Femur (tissue), 1 donor: ENCODE results near the gene AP1S3.
"Not testable (repeated sequence)": the region's sequence is repeated elsewhere in the genome, so short reads cannot be mapped to it uniquely, and the experiment has no call there.

Source experiments
- DNase-seq: peaks from one replicate; pipeline ENCODE4 v3.0.0-alpha.2; 2017

The AP1S3 gene

DNA sequence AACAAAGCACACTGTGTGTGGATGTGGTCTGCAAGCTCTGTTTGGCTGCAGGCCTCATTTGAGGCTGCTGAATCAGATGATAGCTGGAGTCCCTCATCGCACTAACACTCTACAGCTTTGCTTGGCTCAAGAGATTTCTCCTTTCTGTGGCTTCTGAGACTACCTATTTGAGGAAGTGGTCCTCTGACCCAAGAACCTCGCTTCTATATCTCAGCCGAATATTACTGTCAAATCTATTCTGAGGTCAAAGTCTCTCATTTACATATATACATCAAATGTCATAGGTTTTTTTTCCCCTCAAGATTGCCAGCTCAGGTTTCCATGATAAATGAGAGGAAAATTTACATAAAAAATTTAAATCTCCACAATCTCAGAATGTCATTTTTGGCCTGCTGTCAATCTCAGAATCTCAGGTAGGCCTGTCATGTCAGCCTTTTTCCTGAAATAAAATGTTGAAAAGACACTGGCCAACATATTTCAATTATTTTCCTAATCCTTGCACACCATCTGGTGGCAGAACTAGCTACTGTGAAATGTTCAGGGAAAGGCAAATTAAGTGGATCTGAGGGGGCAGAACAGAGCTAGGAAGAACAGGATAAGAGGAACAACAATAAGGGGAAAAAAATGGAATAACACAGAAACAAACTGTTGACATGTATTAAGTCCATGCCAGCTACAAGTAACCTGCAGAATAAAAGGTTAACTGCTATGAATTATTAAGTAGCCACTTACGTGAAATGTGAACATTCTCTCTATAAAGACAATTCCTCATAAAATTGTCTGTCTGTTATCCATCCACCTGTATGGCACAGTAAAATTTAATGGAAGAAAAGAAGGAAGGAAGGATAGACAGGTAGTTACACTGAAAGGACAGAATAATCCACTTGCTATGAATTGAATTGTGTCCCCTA, 39.3 kb downstream of the AP1S3 start:
- DNase-seq: no peak

DNA sequence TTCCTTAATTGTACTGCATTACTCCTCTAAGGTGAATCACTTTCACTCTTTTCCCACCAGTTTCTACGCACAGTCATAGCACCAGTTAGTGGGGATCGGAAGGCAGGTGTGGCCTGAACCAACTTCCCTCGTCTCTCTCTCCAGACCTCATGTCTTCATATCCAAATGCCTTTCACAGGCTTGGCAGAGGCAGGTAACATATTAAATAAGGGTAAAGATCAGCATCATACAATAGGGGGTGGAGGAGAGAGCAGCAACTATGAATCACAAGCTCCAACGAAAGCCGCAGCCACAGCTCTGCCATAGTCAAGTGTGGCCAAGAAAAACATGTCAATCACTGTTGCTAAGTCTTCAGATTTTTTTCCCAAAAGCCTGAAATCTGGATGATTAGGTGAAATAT, 40.3 kb downstream of the AP1S3 start:
- no peak for DNase-seq

DNA sequence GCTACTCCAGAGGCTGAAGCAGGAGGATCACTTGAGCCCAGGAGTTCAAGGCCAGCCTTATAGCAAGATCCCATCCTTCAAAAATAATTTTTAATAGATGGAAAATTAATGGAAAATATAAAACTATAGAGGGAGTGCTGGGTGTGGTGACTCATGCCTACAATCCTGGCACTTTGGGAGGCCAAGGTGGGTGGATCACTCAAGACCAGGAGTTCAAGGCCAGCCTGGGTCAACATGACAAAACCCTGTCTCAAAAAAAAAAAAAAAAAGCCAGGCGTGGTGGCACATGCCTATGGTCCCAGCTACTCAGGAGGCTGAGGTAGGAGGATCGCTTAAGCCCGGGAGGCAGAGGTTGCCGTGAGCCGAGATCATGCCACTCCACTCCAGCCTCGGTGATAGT, 48.0 kb downstream of the AP1S3 start:
- no peak for DNase-seq

DNA sequence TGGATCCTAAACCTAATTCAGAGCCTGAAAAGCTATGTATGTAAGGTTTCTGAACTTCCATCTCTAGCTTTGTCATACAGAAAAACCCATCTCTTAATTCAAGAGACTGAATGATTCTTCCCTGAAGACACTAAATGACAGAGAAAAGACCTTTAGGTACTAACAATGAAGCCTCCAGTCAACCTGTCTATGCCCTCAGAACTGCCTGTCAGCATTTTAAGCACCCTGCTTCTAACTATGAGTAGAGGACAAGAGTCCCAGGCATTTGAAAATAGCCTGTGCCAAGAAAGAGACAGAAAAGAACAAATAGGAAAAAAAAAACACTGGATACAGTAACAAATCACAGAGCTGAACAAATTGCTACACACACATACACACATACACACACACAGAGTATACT, 48.6 kb downstream of the AP1S3 start:
- no peak for DNase-seq

DNA sequence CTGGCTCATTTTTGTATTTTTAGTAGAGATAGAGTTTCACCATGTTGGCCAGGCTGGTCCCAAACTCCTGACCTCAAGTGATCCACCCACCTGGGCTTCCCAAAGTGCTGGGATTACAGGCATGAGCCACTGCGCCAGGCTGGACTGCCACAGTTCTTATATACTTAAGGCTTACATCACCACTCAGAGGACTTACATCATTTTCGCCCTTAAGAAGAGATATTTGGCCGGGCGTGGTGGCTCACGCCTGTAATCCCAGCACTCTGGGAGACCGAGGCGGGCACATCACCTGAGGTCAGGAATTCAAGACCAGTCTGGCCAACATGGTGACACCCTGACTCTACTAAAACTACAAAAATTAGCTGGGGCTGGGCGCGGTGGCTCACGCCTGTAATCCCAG, 49.3 kb downstream of the AP1S3 start:
- not testable (repeated sequence) for DNase-seq

DNA sequence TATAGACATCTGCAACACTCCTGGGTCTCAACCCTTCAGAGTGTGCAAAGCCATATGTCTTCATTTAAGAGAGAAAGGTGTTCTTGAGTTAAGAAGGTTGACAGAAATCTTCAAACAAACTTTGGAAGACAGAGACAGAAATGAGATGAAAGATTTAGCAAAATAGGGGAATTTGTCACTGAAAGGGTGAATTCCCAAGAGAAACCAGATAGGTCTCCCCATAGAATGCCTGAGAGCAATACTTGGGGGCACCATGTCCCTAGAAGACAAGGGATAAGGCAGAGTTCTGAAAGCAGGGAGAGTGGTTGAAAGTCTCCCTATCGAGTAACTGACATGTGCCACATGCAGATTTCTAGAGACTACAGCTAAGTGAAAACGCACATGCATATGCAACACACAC, 50.0 kb downstream of the AP1S3 start:
- no peak for DNase-seq

DNA sequence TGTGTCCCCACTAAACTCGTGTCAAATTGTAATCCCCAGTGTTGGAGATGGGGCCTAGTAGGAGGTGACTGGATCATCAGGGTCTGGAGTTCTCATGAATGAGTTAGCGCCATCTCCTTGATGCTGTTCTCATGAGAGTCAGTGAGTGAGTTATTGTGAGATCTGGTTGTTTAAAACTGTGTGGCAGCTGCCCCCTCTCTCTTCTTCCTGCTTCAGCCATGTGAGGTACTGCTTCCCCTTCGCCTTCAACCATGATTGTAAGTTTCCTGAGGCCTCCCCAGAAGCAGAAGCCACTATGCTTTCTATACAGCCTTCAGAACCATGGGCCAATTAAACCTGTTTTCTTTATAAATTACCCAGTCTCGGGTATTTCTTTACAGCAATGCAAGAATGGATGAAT, 50.4 kb downstream of the AP1S3 start:
- DNase-seq: no peak

DNA sequence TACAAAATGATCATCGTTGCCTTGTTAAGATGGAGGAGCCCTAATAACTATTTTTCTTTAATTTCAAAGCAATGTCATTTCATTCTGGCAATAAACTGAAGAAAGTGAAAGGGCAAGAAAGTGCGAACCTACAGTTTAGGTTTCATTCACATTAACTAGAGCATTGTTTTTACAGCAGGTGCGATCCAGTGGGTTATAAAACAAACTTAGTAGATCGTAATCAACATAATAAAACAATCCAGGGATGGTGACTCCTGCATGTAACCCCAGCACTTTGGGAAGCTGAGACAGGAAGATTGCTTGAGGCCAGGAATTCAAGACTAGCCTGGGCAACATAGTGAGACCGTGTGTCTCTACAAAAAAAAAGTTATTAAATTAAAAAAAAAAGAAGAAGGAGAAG, 51.1 kb downstream of the AP1S3 start:
- no peak for DNase-seq

DNA sequence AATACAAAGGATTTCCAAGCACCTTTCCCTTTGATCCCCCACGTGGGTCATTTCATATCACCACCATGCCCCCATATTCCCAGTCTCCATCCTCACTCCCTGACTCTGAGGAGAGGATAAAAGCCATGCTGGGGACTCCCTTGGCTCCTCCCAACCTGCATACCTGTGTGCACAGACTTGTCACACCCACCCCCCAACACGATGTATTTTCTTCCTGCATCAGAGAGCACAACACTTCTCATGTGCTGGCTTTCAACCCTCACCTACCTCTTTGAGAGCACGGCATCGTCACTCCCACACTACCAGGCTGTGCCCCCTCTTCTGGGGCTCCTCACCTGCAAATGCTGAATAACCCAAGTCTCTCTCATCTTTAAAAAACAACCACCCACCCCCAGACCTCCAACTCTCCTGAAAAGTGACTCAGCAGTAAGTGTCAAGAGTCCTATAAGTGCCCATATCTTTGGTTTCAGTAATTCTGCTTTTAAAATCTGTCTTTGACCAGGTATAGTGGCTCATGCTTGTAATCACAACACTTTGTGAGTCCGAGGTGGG, 53.1 kb downstream of the AP1S3 start:
- DNase-seq: no peak

DNA sequence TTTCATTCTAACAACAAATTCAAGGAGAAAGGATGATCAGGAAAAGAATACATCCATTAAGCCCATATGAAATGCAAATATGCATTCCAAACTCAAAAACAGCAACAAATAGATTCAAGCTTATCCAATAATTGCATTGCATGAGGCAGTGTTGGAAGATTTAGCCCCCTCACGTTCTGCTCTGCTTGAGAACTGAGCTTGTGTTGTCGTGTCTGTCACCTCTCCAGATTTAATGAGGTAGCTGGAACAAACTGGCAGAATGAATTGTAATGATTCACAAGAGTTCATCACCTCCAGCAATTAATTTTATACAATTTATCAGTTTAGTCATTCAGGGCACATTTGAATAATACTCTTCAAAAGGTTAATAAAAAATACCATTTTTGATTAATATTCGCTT, 54.8 kb downstream of the AP1S3 start:
- DNase-seq: no peak

DNA sequence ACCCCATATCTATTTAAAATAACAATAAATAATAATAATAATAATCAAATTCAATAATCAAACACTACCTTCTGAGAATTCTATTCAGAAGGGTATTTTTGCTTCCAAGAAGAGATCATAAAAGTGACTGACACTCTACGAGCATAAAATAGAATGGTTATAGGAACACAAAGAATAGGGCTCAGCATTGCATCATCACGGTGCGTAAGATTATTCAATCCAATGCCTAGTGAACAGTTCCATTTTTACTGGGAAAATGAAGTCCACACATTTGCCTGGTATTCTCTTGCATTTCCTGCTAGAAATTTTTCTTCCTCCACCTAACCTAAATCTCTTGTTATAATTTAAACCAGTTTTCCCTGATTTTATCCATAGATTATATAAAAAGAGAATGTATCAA, 55.8 kb downstream of the AP1S3 start:
- DNase-seq: no peak

DNA sequence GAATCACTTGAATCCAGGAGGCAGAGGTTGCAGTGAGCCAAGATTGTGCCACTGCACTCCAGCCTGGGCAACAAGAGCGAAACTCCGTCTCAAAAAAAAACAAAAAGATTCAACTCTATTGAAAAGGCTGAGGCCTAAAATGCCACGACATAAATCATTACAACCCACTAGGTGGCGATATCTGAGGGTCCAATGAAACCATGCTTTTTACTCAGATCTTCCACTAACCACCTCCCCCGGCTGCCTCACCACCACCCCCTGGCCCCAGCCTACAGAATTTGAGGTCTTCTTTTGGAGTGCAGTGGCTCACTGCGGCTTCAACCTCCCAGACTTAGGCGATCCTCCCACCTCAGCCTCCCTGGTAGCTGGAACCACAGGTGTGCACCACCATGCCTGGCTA, 57.5 kb downstream of the AP1S3 start:
- no peak for DNase-seq

DNA sequence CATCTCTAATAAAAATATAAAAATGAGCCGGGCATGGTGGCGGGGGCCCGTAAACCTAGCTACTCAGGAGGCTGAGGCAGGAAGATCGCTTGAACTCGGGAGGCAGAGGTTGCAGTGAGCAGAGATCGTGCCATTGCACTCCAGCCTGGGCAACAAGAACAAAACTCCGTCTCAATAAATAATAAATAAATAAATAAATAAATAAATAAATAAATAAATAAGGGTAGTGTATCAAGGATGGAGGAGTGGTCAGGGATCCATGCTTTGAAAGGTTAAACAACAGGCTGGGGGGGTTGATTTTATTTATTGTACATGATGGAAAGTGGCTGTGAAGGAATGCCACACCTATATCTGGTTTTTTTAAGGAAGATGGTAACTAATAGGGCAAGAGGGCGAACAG, 63.2 kb downstream of the AP1S3 start:
- DNase-seq: no peak

DNA sequence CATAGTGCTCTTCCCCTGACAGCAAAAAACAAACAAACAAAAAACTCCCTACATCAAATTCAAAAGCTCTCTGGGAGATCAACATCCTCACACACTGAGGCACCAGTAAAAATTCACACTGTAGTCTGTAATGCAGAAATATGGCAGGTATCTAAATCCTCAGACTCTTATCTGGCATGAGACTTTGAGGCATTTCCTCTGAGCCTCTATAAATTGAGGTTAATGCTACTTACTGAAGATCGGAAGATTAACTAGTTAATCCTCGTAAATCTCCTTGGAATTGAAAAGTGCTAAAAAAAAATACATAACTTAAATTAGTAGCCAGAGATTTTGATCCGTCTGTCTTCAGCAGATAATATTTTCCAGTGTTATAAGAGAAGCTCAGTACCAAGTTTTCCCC, 65.0 kb downstream of the AP1S3 start:
- no peak for DNase-seq

DNA sequence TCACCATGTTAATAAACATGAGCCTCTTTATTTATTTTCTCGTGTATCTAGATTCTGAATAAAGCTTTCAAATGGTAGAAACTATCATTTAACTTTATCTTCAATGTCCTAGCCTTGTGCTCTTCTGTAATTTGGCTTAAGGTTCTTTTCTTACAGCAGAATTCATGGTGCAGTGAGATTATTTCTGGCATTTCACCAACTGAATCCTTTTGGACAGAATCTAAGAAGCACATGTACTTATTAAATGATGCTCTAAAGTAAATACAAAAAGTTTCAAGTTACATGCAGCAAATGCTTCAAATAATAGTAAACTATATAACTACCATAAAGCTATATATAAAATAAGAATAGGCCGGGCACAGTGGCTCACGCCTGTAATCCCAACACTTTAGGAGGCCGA, 65.9 kb downstream of the AP1S3 start:
- DNase-seq: no peak

DNA sequence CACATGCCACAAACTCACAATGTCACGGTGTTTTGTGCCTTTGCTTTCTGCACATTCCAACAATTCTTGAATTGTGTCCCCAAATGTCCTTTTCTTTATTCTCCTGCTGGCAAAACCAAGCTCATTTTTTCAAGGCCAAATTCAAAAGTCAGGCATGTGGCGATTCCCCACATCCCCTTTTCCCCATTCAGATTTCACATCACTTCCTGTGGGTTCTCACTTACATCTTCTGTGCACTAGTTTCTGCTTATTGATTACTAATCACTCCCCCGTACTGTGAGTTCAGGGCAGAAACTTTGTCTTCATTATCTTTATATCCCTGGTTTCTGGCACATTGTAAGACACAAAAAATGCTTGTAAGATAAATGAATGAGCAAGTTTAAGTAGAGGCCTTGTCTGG, 69.2 kb downstream of the AP1S3 start:
- DNase-seq: no peak

DNA sequence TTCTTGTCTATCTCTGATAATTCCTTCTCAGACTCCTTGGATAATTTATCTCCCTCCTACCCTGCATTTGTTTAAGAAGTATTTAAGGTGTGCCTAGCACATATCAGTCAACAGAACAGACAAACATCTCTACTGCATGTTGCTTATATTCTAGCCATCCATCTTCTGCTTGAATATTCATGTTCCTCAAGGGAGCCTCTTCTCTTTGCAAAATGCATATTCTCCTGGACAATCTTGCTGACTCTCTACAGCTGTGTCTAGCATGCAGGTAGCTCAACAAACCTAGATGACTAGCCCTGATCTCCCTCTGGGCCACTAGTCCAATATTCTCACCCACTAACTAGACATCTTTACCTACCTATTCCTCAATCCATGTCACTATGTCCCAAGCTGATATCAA, 70.0 kb downstream of the AP1S3 start:
- DNase-seq: no peak

DNA sequence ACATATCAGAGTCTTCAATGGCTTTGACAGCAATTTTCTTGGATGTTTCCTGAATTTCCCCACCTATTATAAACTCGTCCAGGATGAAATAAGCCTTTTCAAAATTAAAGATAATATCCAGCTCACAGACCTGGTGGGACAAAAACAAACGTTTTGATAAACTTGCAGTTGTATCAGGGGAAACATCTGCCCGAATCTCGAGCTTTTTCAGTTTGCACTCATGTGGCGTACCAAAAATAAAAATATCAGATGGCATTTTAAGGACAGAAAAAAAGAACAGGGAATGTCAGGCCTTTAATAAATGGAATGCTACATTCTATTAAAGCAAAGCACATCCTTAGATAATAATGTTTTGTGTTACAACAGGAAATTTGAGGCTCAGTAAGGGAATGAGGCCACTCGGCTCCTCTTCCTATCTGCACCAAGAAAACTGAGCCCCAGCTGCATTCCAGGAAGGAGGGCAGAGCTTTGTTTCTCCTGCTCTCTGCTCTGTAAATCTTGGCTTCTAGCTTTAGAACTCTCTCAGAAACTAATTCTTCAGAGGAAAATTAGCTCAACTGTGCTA, 72.1 kb downstream of the AP1S3 start:
- no peak for DNase-seq

DNA sequence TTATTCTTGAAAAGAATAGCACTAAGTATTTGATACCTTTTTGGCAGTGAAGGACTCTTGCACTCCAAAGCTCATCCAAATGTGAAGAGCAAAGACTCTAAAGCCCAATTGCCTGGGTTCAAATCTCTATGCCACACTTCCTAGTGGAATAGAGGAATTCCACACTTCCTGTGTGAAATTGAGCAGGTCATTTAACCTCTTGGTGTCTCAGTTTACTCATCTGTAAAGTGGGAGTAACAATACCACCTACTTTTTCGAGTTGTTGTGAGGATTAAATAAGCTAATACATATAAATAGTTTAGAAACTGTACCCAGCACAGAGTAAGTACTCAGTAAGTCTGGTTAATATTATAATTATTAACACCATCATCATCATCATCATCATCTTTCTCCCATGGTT, 72.6 kb downstream of the AP1S3 start:
- no peak for DNase-seq

DNA sequence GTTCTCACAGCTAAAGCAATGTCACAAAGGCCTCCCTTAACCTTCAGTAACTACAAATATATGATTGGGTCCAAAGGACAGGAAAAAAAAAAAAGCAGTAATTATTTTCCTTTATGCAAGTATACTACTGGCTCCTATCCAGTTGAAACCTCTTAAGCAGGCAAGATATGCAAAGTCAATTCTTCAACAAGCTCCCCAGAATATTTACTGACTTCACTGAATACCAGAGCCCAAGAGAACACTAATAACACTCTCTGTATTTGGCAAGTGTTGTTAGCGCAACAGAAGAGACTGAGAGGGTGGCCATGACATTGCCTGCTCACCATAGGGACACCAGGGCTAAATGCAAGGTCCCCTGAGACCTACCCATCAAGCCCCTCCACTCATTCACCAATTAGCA, 74.5 kb downstream of the AP1S3 start:
- no peak for DNase-seq

DNA sequence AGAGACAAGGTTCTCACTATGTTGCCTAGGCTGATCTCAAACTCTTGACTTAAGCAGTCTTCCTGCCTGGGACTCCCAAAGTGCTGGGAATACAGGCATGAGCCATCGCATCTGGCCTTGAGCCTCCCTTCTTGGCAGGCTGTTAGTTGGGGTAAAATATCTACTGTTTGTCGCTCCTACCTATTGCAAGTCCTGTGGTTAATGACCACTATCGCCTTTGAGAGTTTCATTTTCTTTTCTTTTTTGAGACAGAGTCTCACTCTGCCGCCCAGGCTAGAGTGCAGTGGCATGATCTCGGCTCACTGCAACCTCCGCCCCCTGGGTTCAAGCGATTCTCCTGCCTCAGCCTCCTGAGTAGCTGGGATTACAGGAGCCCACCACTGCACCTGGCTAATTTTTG, 75.6 kb downstream of the AP1S3 start:
- DNase-seq: not testable (repeated sequence)

DNA sequence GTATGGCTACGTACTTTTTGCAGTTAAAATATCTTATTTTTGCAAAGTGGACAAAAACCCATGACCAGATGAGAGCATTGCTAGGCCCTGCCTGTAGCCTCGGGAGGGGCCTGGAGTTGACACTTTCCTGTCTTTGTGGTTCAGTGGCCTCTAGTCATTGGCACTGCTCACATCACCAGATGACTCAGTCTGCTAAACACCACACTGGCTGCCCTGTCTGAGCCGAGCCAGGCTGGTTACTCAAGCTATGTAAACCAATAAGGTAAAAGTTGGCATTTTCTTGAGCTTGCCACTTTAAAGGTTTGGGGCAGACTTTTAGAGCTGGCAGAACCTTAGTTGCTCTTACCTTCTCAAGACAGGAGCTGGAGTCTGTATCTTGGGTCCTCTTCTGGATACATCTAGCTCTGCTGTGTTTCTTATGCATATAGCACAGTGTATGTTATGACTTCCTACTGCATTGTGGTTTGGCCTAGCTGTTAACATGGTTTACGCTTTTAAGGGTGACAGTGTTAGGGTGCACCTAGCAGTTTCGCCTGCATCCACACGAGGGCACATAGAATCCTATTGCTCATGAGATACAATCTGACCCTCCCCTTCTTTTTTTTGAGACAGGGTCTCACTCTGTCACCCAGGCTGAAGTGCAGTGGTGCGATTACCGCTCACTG, 76.4 kb downstream of the AP1S3 start:
- DNase-seq: no peak

DNA sequence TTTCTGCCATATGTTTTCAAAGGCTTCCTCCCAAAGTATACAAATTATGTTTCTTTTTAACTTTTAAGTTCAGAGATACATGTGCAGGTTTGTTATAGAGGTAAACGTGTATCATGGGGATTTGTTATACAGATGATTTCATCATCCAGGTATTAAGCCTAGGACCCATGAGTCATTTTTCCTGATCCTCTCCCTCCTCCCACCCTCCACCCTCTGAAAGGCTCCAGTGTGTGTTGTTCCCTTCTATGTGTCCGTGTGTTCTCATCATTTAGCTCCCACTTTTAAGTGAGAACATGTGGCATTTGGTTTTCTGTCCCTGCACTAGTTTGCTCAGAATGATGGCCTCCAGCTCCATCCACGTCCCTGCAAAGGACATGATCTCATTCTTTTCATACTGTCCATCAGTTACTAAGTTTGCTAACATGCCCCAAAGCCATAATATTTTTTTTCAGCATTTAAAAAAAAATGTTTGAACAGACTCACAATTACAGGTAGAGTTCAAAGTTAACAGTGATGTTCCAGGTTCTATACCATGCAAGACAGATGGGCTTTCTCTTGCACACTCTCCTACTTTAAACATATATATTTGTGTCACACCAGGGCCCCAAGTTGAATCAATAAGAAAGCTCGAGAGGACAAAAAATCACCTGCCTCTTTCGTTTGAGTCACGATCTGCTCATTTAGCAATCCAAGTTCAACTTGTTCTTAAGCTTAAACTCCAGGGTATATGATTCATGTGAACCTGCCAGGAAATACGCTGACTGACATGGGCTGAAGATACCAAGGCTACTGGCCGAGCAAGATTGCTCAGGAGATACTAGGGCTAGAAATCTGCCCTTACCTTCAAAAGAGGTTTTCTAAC, 77.6 kb downstream of the AP1S3 start:
- no peak for DNase-seq
